ENCODE data around the gene NELL2.
"Not testable (repeated sequence)": the region's sequence is repeated elsewhere in the genome, so short reads cannot be mapped to it uniquely, and the experiment has no call there.

NELL2 gene

GRCh38 chr12:44696542-44696941 is 179.6 kb downstream of the NELL2 start:
- Histone ChIP-seq H4K12ac (ENCODE audit: low read depth, low read length) (no peak overlapping the region), H3K27ac (ENCODE audit: low read depth, low read length) (no peak overlapping the region), H3K4me3 (ENCODE audit: low read depth, low read length) (no peak overlapping the region), H2BK12ac (ENCODE audit: low read length) (no peak overlapping the region), H3K18ac (ENCODE audit: low read length) (no peak overlapping the region), H2BK120ac (ENCODE audit: insufficient read depth, low read length, poor library complexity) (no peak overlapping the region), H2BK5ac (ENCODE audit: low read depth, low read length, poor library complexity) (no peak overlapping the region), H3K9ac (ENCODE audit: low read length) (no peak overlapping the region), H3K4me2 (ENCODE audit: low read length) (no peak overlapping the region), H3K4me1 (ENCODE audit: control insufficient read depth in 1 of 2, insufficient read depth in 2 of 2, low read length in 2 of 2) (no peaks in the 10 kb centered on the region), H3K9me3 (ENCODE audit: insufficient read depth, low read depth, low read length) (no peaks in the 10 kb centered on the region), H2AK5ac (ENCODE audit: low read length) (no peak overlapping the region), H3K23ac (ENCODE audit: low read length) (no peak overlapping the region), H3K36me3 (ENCODE audit: control insufficient read depth in 1 of 2, insufficient read depth in 2 of 2, low read length in 2 of 2) (no peaks in the 10 kb centered on the region), H3K79me1 (ENCODE audit: low read length) (no peaks in the 10 kb centered on the region), H3K79me2 (ENCODE audit: control insufficient read depth, insufficient read depth, low read length, poor library complexity) (no peaks in the 10 kb centered on the region), H3K14ac (ENCODE audit: low read length) (no peak overlapping the region), H3K27me3 (ENCODE audit: insufficient read depth, low read length) (no peaks in the 10 kb centered on the region), H4K8ac (ENCODE audit: low read depth, low read length) (no peak overlapping the region), H4K91ac (ENCODE audit: low read depth, low read length) (no peak overlapping the region), H3K4ac (ENCODE audit: low read depth, low read length) (no peak overlapping the region), H2AFZ (ENCODE audit: insufficient read depth, low read length, poor library complexity) (no peak overlapping the region)
- DNase-seq, result no peak

- Histone ChIP-seq H2AFZ (ENCODE audit: insufficient read depth, low read length, poor library complexity) (no peak overlapping the region), H2BK12ac (ENCODE audit: low read length) (no peak overlapping the region), H3K9me3 (ENCODE audit: insufficient read depth, low read depth, low read length) (no peaks in the 10 kb centered on the region), H3K4me3 (ENCODE audit: low read depth, low read length) (no peak overlapping the region), H3K79me2 (ENCODE audit: control insufficient read depth, insufficient read depth, low read length, poor library complexity) (no peaks in the 10 kb centered on the region), H3K4me1 (ENCODE audit: control insufficient read depth in 1 of 2, insufficient read depth in 2 of 2, low read length in 2 of 2) (no peaks in the 10 kb centered on the region), H3K18ac (ENCODE audit: low read length) (no peak overlapping the region), H3K4ac (ENCODE audit: low read depth, low read length) (no peak overlapping the region), H2BK5ac (ENCODE audit: low read depth, low read length, poor library complexity) (no peak overlapping the region), H3K9ac (ENCODE audit: low read length) (no peak overlapping the region), H2AK5ac (ENCODE audit: low read length) (no peak overlapping the region), H4K91ac (ENCODE audit: low read depth, low read length) (no peak overlapping the region), H3K36me3 (ENCODE audit: control insufficient read depth in 1 of 2, insufficient read depth in 2 of 2, low read length in 2 of 2) (no peaks in the 10 kb centered on the region), H4K12ac (ENCODE audit: low read depth, low read length) (no peak overlapping the region), H3K27me3 (ENCODE audit: insufficient read depth, low read length) (no peaks in the 10 kb centered on the region), H2BK120ac (ENCODE audit: insufficient read depth, low read length, poor library complexity) (no peak overlapping the region), H3K4me2 (ENCODE audit: low read length) (no peak overlapping the region), H3K14ac (ENCODE audit: low read length) (no peak overlapping the region), H3K23ac (ENCODE audit: low read length) (no peak overlapping the region), H3K79me1 (ENCODE audit: low read length) (no peaks in the 10 kb centered on the region), H4K8ac (ENCODE audit: low read depth, low read length) (no peak overlapping the region), H3K27ac (ENCODE audit: low read depth, low read length) (no peak overlapping the region)
- no peak for DNase-seq
- no CpG with 5 or more reads among the region's 4 CpGs for WGBS (ENCODE audit: extremely low coverage, insufficient coverage, insufficient read length)
These were observed 182.1 kb downstream of the NELL2 start for GRCh38 chr12:44694017-44694416.

- no peaks in the 10 kb centered on the region for H3K9me3 ChIP-seq (ENCODE audit: insufficient read depth, low read depth, low read length)
- no peak overlapping the region for H2AK5ac ChIP-seq (ENCODE audit: low read length)
- no peak overlapping the region for H2BK5ac ChIP-seq (ENCODE audit: low read depth, low read length, poor library complexity)
- no peak overlapping the region for H3K27ac ChIP-seq (ENCODE audit: low read depth, low read length)
- no peak overlapping the region for H3K4ac ChIP-seq (ENCODE audit: low read depth, low read length)
- no CpG with 5 or more reads among the region's 3 CpGs for WGBS (ENCODE audit: extremely low coverage, insufficient coverage, insufficient read length)
- H4K8ac ChIP-seq (ENCODE audit: low read depth, low read length), result no peak overlapping the region
- no peak for DNase-seq
- no peak overlapping the region for H3K4me2 ChIP-seq (ENCODE audit: low read length)
- H3K4me3 ChIP-seq (ENCODE audit: low read depth, low read length), result no peak overlapping the region
- no peak overlapping the region for H3K18ac ChIP-seq (ENCODE audit: low read length)
- H3K4me1 ChIP-seq (ENCODE audit: control insufficient read depth in 1 of 2, insufficient read depth in 2 of 2, low read length in 2 of 2), result no peaks in the 10 kb centered on the region
- no peaks in the 10 kb centered on the region for H3K79me2 ChIP-seq (ENCODE audit: control insufficient read depth, insufficient read depth, low read length, poor library complexity)
- no peak overlapping the region for H3K23ac ChIP-seq (ENCODE audit: low read length)
- no peak overlapping the region for H4K12ac ChIP-seq (ENCODE audit: low read depth, low read length)
- H2BK12ac ChIP-seq (ENCODE audit: low read length), result no peak overlapping the region
- no peak overlapping the region for H2AFZ ChIP-seq (ENCODE audit: insufficient read depth, low read length, poor library complexity)
- H2BK120ac ChIP-seq (ENCODE audit: insufficient read depth, low read length, poor library complexity), result no peak overlapping the region
- H4K91ac ChIP-seq (ENCODE audit: low read depth, low read length), result no peak overlapping the region
- H3K36me3 ChIP-seq (ENCODE audit: control insufficient read depth in 1 of 2, insufficient read depth in 2 of 2, low read length in 2 of 2), result no peaks in the 10 kb centered on the region
- H3K14ac ChIP-seq (ENCODE audit: low read length), result no peak overlapping the region
- no peak overlapping the region for H3K9ac ChIP-seq (ENCODE audit: low read length)
- H3K27me3 ChIP-seq (ENCODE audit: insufficient read depth, low read length), result no peaks in the 10 kb centered on the region
- no peaks in the 10 kb centered on the region for H3K79me1 ChIP-seq (ENCODE audit: low read length)
These were observed 186.5 kb downstream of the NELL2 start for GRCh38 chr12:44689587-44689986.

- H3K79me1 ChIP-seq (ENCODE audit: low read length); H3K27me3 ChIP-seq (ENCODE audit: insufficient read depth, low read length); H3K4ac ChIP-seq (ENCODE audit: low read depth, low read length); H2AK5ac ChIP-seq (ENCODE audit: low read length); H2BK12ac ChIP-seq (ENCODE audit: low read length); H3K18ac ChIP-seq (ENCODE audit: low read length); H3K4me3 ChIP-seq (ENCODE audit: low read depth, low read length); H3K14ac ChIP-seq (ENCODE audit: low read length); DNase-seq; H3K9me3 ChIP-seq (ENCODE audit: insufficient read depth, low read depth, low read length); H3K27ac ChIP-seq (ENCODE audit: low read depth, low read length); H4K12ac ChIP-seq (ENCODE audit: low read depth, low read length); H2BK120ac ChIP-seq (ENCODE audit: insufficient read depth, low read length, poor library complexity); H3K4me1 ChIP-seq (ENCODE audit: control insufficient read depth in 1 of 2, insufficient read depth in 2 of 2, low read length in 2 of 2); H2AFZ ChIP-seq (ENCODE audit: insufficient read depth, low read length, poor library complexity); H4K91ac ChIP-seq (ENCODE audit: low read depth, low read length); H3K23ac ChIP-seq (ENCODE audit: low read length); H3K4me2 ChIP-seq (ENCODE audit: low read length); H4K8ac ChIP-seq (ENCODE audit: low read depth, low read length); H3K79me2 ChIP-seq (ENCODE audit: control insufficient read depth, insufficient read depth, low read length, poor library complexity); H3K9ac ChIP-seq (ENCODE audit: low read length); H3K36me3 ChIP-seq (ENCODE audit: control insufficient read depth in 1 of 2, insufficient read depth in 2 of 2, low read length in 2 of 2); H2BK5ac ChIP-seq (ENCODE audit: low read depth, low read length, poor library complexity): not testable (repeated sequence)
- WGBS (ENCODE audit: extremely low coverage, insufficient coverage, insufficient read length), result no CpG with 5 or more reads among the region's 22 CpGs
These were observed 189.2 kb downstream of the NELL2 start for GRCh38 chr12:44686821-44687432.

Data from trophoblast cell (in vitro differentiated cells and primary cell).